ENCODE measurements around the gene CNR1.

CNR1 gene

GRCh38 chr6:88143421-88144157, 22.6 kb downstream of the CNR1 start:
- no peak for DNase-seq (ENCODE audit: low spot score)

GRCh38 chr6:88142297-88142668, 23.9 kb downstream of the CNR1 start:
- DNase-seq (ENCODE audit: low spot score) = no peak

GRCh38 chr6:88141561-88142296, 24.4 kb downstream of the CNR1 start:
- no peak for DNase-seq (ENCODE audit: low spot score)

- no peak for DNase-seq (ENCODE audit: low spot score)
Observed at GRCh38 chr6:88137915-88138314, 28.2 kb downstream of the CNR1 start.

GRCh38 chr6:88135578-88136114, 30.5 kb downstream of the CNR1 start:
- no peak for DNase-seq (ENCODE audit: low spot score)

GRCh38 chr6:88134575-88134974, 31.6 kb downstream of the CNR1 start:
- DNase-seq (ENCODE audit: low spot score) = no peak

- DNase-seq (ENCODE audit: low spot score) = no peak
Observed at GRCh38 chr6:88133718-88134117, 32.4 kb downstream of the CNR1 start.

GRCh38 chr6:88124925-88125557, 41.1 kb downstream of the CNR1 start:
- no peak for DNase-seq (ENCODE audit: low spot score)

- DNase-seq (ENCODE audit: low spot score) = no peak
Observed at GRCh38 chr6:88120635-88121034, 45.5 kb downstream of the CNR1 start.

- no peak for DNase-seq (ENCODE audit: low spot score)
Observed at GRCh38 chr6:88119769-88120168, 46.4 kb downstream of the CNR1 start.

- DNase-seq (ENCODE audit: low spot score) = no peak
Observed at GRCh38 chr6:88116276-88116675, 49.9 kb downstream of the CNR1 start.

GRCh38 chr6:88115307-88115706, 50.8 kb downstream of the CNR1 start:
- no peak for DNase-seq (ENCODE audit: low spot score)

GRCh38 chr6:88114838-88115237, 51.3 kb downstream of the CNR1 start:
- no peak for DNase-seq (ENCODE audit: low spot score)

- no peak for DNase-seq (ENCODE audit: low spot score)
Observed at GRCh38 chr6:88111991-88112390, 54.2 kb downstream of the CNR1 start.

- DNase-seq (ENCODE audit: low spot score) = no peak
Observed at GRCh38 chr6:88107241-88107640, 58.9 kb downstream of the CNR1 start.

- DNase-seq (ENCODE audit: low spot score) = no peak
Observed at GRCh38 chr6:88105741-88106340, 60.3 kb downstream of the CNR1 start.

Measured in hematopoietic multipotent progenitor cell treated with erythropoietin and hydrocortisone succinate and interleukin-3 and kit ligand, for 15 days (in vitro differentiated cells).